ENCODE data around the gene CNOT2.
A peak's percentile ranks its signal among the peaks of the same experiment; 100 is the strongest.

Gene CNOT2, protein sequence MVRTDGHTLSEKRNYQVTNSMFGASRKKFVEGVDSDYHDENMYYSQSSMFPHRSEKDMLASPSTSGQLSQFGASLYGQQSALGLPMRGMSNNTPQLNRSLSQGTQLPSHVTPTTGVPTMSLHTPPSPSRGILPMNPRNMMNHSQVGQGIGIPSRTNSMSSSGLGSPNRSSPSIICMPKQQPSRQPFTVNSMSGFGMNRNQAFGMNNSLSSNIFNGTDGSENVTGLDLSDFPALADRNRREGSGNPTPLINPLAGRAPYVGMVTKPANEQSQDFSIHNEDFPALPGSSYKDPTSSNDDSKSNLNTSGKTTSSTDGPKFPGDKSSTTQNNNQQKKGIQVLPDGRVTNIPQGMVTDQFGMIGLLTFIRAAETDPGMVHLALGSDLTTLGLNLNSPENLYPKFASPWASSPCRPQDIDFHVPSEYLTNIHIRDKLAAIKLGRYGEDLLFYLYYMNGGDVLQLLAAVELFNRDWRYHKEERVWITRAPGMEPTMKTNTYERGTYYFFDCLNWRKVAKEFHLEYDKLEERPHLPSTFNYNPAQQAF

DNA sequence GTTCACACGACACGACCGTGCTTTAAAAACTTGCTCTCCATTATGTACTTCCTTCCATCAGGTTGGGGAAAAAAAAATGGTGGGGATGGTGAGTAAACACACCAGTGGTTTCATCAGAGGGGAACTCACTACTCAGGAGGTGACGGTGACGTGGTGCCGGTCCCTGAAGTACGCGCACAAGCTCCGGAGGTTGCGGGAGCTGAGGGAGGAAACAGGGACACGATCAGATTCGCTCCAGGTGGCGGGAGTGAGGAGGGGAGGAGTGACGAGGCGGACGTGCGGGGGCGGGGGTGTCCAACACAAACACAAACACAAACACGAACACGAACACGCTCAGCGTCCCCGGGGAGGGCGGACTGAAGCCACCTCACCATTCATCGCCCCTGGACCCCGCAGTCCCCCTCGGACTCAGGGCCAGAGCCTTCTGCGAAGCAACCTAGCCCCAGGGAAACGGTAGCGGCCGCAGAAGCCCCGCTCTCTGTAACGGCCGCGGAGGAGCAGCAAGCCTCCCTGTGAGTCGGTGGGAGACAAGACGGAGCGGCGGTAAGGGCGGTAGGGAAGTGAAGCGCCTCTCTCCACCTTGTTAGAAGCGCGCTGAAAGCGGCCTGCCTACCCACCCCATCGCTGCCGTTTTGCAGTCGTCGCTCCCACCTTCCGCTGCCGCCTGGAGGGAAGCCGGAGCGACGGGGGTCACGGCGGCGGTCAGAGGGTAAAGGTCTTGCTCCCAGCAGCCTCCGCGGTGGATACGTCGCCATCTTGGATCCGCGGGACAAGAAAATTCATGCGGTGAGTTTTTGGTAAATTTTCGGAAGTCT, at the start of gene CNOT2:
CNOT2 (plus strand) TSS at position 739 of the 815 bp plus-strand sequence. CDS start 34,794 bp downstream, outside the sequence.
- peak; percentile 87 for DNase-seq (ENCODE audit: low spot score)

- no peak for DNase-seq (ENCODE audit: low spot score)
These were observed 49.2 kb upstream of the CNOT2 start for GRCh38 chr12:70194076-70194475.

GRCh38 chr12:70196811-70197281, 46.4 kb upstream of the CNOT2 start:
- DNase-seq (ENCODE audit: low spot score): no peak

DNA sequence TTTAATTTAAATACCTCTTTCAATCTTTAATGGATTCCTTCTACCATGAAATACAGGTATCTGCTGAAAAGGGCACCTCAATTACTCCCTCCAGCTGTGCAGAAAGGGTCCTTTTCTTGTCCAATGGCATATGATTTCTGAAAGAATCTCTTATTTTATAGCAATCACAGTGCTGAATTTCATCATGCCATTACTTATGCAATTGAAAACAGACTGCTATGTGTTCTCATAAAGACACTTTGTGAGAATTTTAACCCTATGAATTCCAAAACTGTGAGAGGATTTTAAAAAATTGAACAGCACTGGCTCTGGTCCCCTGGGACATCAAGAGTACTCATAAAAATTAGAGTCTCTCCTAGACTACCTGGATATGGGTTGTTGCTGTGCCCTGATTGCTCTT, 45.9 kb upstream of the CNOT2 start:
- DNase-seq (ENCODE audit: low spot score): no peak

- DNase-seq (ENCODE audit: low spot score): no peak
These were observed 29.5 kb upstream of the CNOT2 start for GRCh38 chr12:70213707-70214106.

- no peak for DNase-seq (ENCODE audit: low spot score)
These were observed 28.1 kb upstream of the CNOT2 start for GRCh38 chr12:70214972-70215617.

DNA sequence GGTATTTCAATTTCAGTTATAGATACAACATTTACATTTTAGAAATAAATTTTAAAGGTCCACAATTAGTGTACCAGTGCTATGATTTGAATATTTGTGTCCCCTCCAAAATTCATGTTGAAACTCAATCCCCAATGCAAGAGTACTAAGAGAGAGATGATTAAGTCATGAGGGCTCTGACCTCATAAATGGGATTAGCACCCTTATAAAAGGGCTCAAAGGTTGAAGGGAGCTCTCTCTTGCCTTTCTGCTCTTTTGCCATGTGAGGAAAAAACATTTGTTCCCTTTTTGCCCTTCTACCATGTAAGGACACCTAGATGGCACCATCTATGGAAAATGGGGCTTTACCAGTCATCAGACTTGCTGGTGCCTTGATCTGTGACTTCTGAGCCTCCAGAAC, 25.8 kb upstream of the CNOT2 start:
- no peak for DNase-seq (ENCODE audit: low spot score)

DNA sequence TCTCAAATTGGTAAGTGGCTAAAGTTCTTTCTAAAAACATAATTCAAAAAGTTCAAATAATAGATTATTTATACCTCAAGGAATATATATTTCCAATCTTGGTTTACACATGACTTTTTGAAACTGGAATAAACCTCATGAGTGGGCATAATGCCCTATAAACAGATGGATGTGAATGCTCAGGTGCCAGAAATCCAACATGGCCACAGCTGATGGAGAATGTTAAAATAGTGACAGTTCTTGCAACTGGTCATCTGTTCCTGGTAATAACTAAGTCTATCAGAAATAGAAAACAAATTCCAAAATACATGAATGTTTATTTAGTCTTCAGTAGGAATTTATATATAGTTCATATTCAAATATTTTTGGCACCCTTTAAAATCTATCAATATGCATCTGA, 21.6 kb upstream of the CNOT2 start:
- no peak for DNase-seq (ENCODE audit: low spot score)

DNA sequence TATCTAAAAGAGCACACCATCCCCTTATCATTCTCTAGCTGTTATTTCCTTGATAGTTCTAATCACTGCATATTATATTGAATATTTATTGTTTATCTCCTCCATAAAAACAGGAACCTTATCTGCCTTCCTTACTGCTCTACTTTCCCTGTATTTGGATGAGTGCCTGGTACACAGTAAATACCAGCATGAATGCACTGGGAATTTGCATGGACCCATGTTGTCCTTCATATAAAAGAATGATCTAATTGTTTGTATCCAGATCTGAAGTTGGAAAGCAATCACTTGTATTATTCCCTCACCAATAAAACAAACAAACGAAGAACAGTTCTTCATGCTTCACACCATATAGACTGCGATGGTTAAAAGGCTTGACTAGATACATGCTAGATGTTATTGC, 15.3 kb upstream of the CNOT2 start:
- DNase-seq (ENCODE audit: low spot score): no peak

GRCh38 chr12:70230934-70231606, 12.2 kb upstream of the CNOT2 start:
- no peak for DNase-seq (ENCODE audit: low spot score)

DNA sequence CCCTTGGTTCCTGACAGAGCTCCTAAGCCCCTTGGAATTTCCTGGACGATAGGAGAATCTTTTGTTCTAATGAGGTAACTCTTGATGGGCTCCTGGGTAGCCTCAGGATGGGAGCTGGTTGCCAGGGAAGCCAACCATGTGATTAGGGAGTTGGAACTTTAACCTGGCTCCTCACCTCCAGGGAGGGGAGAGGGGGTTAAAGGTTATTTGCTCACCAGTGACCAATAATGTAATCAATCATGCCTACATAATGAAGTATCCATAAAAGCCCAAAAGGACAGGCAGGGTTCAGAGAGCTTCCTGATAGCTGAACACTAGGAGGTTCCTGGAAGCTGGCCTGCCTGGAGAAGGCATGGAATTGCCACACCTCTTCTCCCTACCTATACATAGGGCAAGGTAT, 6.2 kb upstream of the CNOT2 start:
- DNase-seq (ENCODE audit: low spot score): no peak

DNA sequence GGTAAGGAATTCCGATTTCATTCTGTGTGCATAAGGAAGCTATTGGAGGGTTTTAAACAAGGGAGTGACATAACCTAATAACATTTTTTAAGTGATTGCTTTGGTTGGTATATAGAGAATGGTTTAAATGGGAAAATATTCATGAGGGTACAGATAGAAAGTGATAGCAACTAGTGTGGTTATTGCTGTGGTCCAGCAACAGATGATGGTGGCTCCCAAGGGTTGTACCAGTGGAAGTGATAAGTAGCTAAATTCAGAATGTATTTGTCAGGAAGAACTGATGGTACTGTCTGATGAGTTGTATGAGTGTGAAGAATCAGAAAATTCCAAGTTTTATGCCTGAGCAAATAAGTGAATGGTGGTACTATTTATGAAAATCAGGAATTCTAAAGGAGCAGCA, 2.6 kb upstream of the CNOT2 start:
- no peak for DNase-seq (ENCODE audit: low spot score)

GRCh38 chr12:70241845-70242244, 1.4 kb upstream of the CNOT2 start:
- DNase-seq (ENCODE audit: low spot score): no peak

- peak; percentile 64 for DNase-seq (ENCODE audit: low spot score)
These were observed 508 bp downstream of the CNOT2 start for GRCh38 chr12:70243510-70244371.

- no peak for DNase-seq (ENCODE audit: low spot score)
These were observed 1.2 kb downstream of the CNOT2 start for GRCh38 chr12:70244409-70244808.

DNA sequence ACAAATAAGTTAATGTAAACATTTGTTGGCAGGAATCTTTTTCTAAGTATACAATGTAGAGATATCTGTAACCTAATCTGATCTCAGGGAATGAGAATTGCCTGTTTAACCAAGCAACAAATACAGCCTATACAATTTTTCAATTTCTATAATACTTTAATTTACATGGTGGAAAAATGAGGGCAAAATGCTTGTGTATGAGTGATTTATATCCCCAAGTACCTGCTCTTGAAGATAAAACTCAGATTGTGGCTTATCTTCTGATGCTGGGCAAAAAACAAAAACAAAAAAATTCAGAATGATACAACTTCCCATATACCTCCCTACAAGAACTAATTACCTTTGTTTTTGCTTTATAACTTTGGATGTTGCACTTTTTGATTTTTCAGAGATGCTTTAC, 2.2 kb downstream of the CNOT2 start:
- no peak for DNase-seq (ENCODE audit: low spot score)

GRCh38 chr12:70246580-70246979, 3.3 kb downstream of the CNOT2 start:
- DNase-seq (ENCODE audit: low spot score): no peak

GRCh38 chr12:70247653-70248199, 4.5 kb downstream of the CNOT2 start:
- DNase-seq (ENCODE audit: low spot score): no peak

DNA sequence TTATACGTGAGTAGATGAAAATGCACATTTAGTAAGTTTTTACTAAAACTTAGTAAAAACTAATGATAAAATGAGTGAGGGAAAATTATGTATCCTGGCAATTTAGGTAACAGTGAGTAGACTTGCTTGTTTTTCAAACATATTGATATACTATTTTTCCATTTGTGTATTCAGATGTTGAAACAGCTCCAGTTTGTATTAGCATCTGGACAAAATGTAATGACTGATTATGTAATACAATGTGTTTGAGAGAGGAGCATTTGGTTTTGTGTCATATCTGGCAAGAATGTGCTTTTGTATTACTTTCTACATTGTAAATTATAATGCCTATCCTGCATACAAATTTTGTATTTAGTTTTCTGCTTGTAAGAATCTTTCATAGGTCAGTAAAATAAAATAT, 5.6 kb downstream of the CNOT2 start:
- DNase-seq (ENCODE audit: low spot score): no peak

GRCh38 chr12:70249903-70250302, 6.7 kb downstream of the CNOT2 start:
- DNase-seq (ENCODE audit: low spot score): no peak

DNA sequence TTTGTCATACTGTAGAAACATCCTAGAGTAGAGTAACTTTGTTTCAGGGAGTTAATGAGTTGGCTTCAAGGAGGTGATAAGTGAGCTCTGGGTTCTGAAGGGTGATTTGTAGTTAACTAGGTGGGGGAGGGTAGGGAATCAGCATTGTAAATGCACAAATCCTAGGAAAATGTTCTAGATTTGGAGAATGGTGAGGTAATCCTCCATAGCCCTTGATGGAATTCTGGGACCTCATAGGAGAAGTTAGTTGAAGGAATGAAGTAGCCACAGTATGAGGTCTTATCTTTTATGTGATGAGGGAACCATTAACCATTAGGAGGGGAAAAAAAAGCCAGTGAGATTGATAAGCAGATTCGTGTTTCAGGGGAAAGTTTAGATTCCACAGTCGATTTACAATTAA, 8.0 kb downstream of the CNOT2 start:
- DNase-seq (ENCODE audit: low spot score): no peak

All from CD4-positive, alpha-beta T cell treated with Interleukin-6 at 100 ng/mL for 8 hours (primary cell).